Heart left ventricle (tissue), 16 donors: Measurements from ENCODE around the gene IGSF8. TPM values are rescaled to one million over a fixed set of nuclear protein-coding genes. Genes with fewer than 3 reads are reported as not detected.
"Not testable (repeated sequence)": the region's sequence is repeated elsewhere in the genome, so short reads cannot be mapped to it uniquely, and the experiment has no call there.

Source experiments
- ATAC-seq, 4 donors: fragments of 200-7000 bp; cut with Tn5 transposase; one replicate each; pipeline ENCODE4 v1.9.1; 2020 to 2022; ENCODE audit warnings: moderate library complexity in 4 of 4, mild to moderate bottlenecking in 3 of 4, moderate number of reproducible peaks in 1 of 4
- DNase-seq, 5 donors: peaks; one replicate each; pipeline ENCODE4 v3.0.0-alpha.2; 2020
- H3K27ac ChIP-seq, 12 donors: fragments of 200-600 bp; sonication (generic) in 4 of 12; one replicate each; pipeline versions ENCODE4 v1.5.0 to v1.8.0; 2016 to 2022; ENCODE audit warnings: mild to moderate bottlenecking in 2 of 12
- H3K27me3 ChIP-seq, 9 donors: fragments of 200-600 bp; sonication (generic) in 2 of 9; one replicate each; pipeline versions ENCODE4 v1.5.1 to v1.8.0; 2016 to 2022; ENCODE audit warnings: mild to moderate bottlenecking in 3 of 9
- H3K36me3 ChIP-seq, 9 donors: fragments of 200-600 bp; sonication (generic) in 2 of 9; one replicate each; pipeline versions ENCODE4 v1.5.0 to v1.8.0; 2018 to 2022; ENCODE audit warnings: mild to moderate bottlenecking in 2 of 9
- H3K4me1 ChIP-seq, 12 donors: fragments of 200-600 bp; sonication (generic) in 4 of 12; one replicate each; pipeline versions ENCODE4 v1.5.0 to v1.8.0; 2016 to 2022; ENCODE audit warnings: mild to moderate bottlenecking in 3 of 12
- H3K4me3 ChIP-seq, 12 donors: fragments of 200-600 bp; sonication (generic) in 4 of 12; one replicate each; pipeline versions ENCODE4 v1.5.0 to v1.8.0; 2017 to 2022; ENCODE audit warnings: mild to moderate bottlenecking in 9 of 12, moderate library complexity in 4 of 12
- H3K9me3 ChIP-seq, 12 donors: fragments of 200-600 bp; sonication (generic) in 4 of 12; one replicate each; pipeline versions ENCODE4 v1.5.0 to v1.8.0; 2016 to 2022; ENCODE audit warnings: mild to moderate bottlenecking in 1 of 12
- CTCF ChIP-seq, 12 donors: fragments of 200-600 bp; sonication (generic) in 4 of 12; IDR thresholded peaks; one replicate each; pipeline versions ENCODE4 v1.5.0 to v1.8.0; 2018 to 2022; ENCODE audit warnings: antibody characterized with exemption in 12 of 12, mild to moderate bottlenecking in 5 of 12
- POLR2A ChIP-seq, 2 donors: fragments of 450-650 bp; IDR thresholded peaks; one replicate each; pipeline ENCODE4 v1.6.1; 2017; ENCODE audit warnings: antibody characterized with exemption in 2 of 2, mild to moderate bottlenecking in 2 of 2, moderate library complexity in 2 of 2
- WGBS, 4 donors: extraction: QIAGEN DNeasy Blood & Tissue Kit in 2 of 4; methylation state at CpG; one replicate each; pipeline versions ENCODE4 v1.1.5 to v1.1.7; 2013 to 2018; 5-methylcytosine and 5-hydroxymethylcytosine counted together
- intact Hi-C, 10 donors: fragments of 100-400 bp; cut with DNase I; formaldehyde crosslinking; loops; one replicate each; pipeline versions ENCODE4 v1.11.1 to v1.14.2; 2022
- polyA plus RNA-seq, 2 donors: library from polyadenylated mRNA; stranded (reverse); fragments of 200-250 nt; gene quantifications; one replicate each; pipeline ENCODE4 v1.2.3, GENCODE V29; 2013
- total RNA-seq, 9 donors: library from RNA; depleted of rRNA in 2 of 9; stranded (reverse); fragments of >200 nt in 2 of 9; fragmentation: NEBNext Ultra II Directional in 3 of 9; extraction: Animal tissue kit (Norgen Biotek cat#: 25700) in 3 of 9; gene quantifications; one replicate each; pipeline versions ENCODE4 v1.1.0 to v1.2.4, GENCODE V29; 2016 to 2023
- donor health status: ischemic (EF 13 %, LVEDD 7.1; RV severe dilation, severe dysfunction).
- donor health status: healthy with polysubstance abuse.
- donor health status: DM: no; HTN: yes; CAD: no.
- donor health status: DM: no; HTN: no; CAD: no.
- donor health status: ischemic (EF 25% LVEDD 6.9; RV normal size, moderate dysfunction).
- donor health status: ischemic (EF 25% LVEDD 5.7; RV mildly dilated, moderate dysfunction).
- donor health status: healthy.
- donor health status: DM: yes; HTN: yes; CAD: no.
- donor health status: ischemic (EF 35%, LVEDD 5.7; RV mildly dilated, moderate dysfunction).
- donor health status: nonischemic (EF 11% LVEDD 7.7; RV severe dilation, severe dysfunction).
- donor health status: DM: yes; HTN: yes; CAD: no.
- donor health status: PGD.
- donor health status: ischemic (EF 29% LVEDD 5.4; RV normal size, mild dysfunction).
- donor health status: nonischemic (EF 23%, LVEDD 6.1; RV moderate dilation, normal function).

The IGSF8 gene
- total and polyA plus RNA-seq, 11 donors = 15.0 to 49.3 (median 24.8) TPM

- Histone ChIP-seq H3K9me3 (no peaks in the 10 kb centered on the region), H3K36me3 (no peaks in the 10 kb centered on the region), H3K27me3 (peaks cover 0 to 31% (median 0%) of the 10 kb centered on the region in 9 donors), H3K4me1 (peaks cover 0 to 14% (median 8%) of the 10 kb centered on the region in 12 donors), H3K27ac (no peak overlapping the region), H3K4me3 (no peak overlapping the region)
- DNase-seq (no peak), ATAC-seq (no peak)
- WGBS, 4 donors = 66 to 90% (median 81%) methylated on average over 1 of the region's 1 CpG
- no peak for TF ChIP-seq CTCF (IDR thresholded peaks at IDR 0.05)
- TF ChIP-seq POLR2A (IDR thresholded peaks at IDR 0.05) = no peak
- intact Hi-C loops = no loop called here
These were observed 47.8 kb downstream of the IGSF8 start for GRCh38 chr1:160050619-160051018.

DNA sequence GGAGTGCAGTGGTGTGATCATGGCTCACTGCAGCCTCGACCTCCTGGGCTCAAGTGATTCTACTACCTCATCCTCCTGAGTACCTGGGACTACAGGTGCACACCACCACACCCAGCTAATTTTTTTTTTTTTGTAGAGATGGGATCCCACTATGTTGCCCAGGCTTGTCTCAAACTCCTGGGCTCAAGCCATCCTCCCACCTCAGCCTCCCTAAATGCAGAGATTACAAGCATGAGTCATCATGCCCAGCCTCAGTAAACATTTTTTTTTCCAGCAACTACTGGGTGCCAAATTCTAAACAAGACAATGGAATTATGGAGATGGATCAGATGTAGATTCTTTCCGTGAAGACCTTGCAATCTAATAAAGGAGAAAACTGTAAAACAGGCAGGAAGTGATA is 48.2 kb downstream of the IGSF8 start:
- H3K4me3 ChIP-seq, H3K9me3 ChIP-seq, ATAC-seq, H3K27ac ChIP-seq, H3K36me3 ChIP-seq, DNase-seq, intact Hi-C loops: not testable (repeated sequence)
- peaks cover 0 to 31% (median 0%) of the 10 kb centered on the region in 9 donors for H3K27me3 ChIP-seq
- peaks cover 0 to 14% (median 8%) of the 10 kb centered on the region in 12 donors for H3K4me1 ChIP-seq
- 65 to 77% (median 71%) methylated on average over 2 of the region's 2 CpGs for WGBS, 4 donors

DNA sequence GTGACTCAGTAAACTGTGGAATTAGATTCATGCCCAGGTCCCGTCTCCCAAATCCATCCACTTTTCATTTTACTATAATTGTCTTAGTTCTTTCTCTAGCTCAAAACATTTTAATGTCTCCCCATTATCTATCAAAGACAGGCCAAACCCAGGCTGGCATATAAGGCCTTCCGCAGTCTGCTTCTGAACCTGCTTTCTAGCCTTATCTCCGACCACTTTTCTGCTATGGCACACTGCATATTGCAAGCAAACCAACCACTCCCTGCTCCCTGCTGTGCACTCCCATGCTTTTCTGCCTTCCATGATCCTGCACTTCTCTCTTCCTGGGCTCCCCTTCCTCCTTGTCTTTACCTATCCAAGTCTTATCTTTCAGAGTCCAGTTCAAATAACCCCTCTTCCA is 49.3 kb downstream of the IGSF8 start:
- Histone ChIP-seq H3K4me3 (no peak overlapping the region), H3K4me1 (peaks cover 0 to 14% (median 8%) of the 10 kb centered on the region in 12 donors), H3K36me3 (no peaks in the 10 kb centered on the region), H3K27me3 (peaks cover 0 to 25% (median 0%) of the 10 kb centered on the region in 9 donors), H3K27ac (no peak overlapping the region), H3K9me3 (no peaks in the 10 kb centered on the region)
- TF ChIP-seq CTCF (IDR thresholded peaks at IDR 0.05) = no peak
- no peak for TF ChIP-seq POLR2A (IDR thresholded peaks at IDR 0.05)
- no peak for DNase-seq
- intact Hi-C loops = loop anchor here in 3 of 10 donors (5.0 kb wide), 2 partner anchors 33 to 38 kb away; partner anchors contain the start of gene KCNJ9 (in 2 of the 3)
- no peak for ATAC-seq
- 80 to 90% (median 85%) methylated on average over 3 of the region's 3 CpGs for WGBS, 4 donors

GRCh38 chr1:160048335-160048734 is 50.1 kb downstream of the IGSF8 start:
- intact Hi-C loops = loop anchor here in 3 of 10 donors (5.0 kb wide), 2 partner anchors 34 to 39 kb away; partner anchors contain the start of gene KCNJ9 (in 2 of the 3)
- no peak for ATAC-seq
- no peak overlapping the region for H3K27ac ChIP-seq
- no peak for DNase-seq
- H3K27me3 ChIP-seq = peaks cover 0 to 25% (median 0%) of the 10 kb centered on the region in 9 donors
- H3K9me3 ChIP-seq = no peaks in the 10 kb centered on the region
- TF ChIP-seq CTCF (IDR thresholded peaks at IDR 0.05) = no peak
- TF ChIP-seq POLR2A (IDR thresholded peaks at IDR 0.05) = no peak
- no peak overlapping the region for H3K4me3 ChIP-seq
- H3K4me1 ChIP-seq = peaks cover 0 to 14% (median 8%) of the 10 kb centered on the region in 12 donors
- no peaks in the 10 kb centered on the region for H3K36me3 ChIP-seq
